Astrocyte of the spinal cord (primary cell): Measurements from ENCODE around the gene RPL27.

Source experiments
- DNase-seq: peaks from one replicate; pipeline ENCODE4 v3.0.0; 2011; ENCODE audit warnings: low read depth, low spot score
- H3K4me3 ChIP-seq: 2 replicates; pipeline ENCODE4 v1.5.1; 2011; ENCODE audit warnings: low read depth, mild to moderate bottlenecking, low read length, moderate library complexity
- in situ Hi-C: cut with HindIII; loops from 2 replicates; pipeline ENCODE4 v1.10.0; 2017; ENCODE audit warnings: low sequenced_read_pairs
- TF ChIP-seq, protein P1 (sequence below): IDR thresholded peaks from 2 replicates; pipeline ENCODE4 v1.5.1; 2012; ENCODE audit warnings: low read depth, mild to moderate bottlenecking, low read length, inconsistent platforms

The RPL27 gene

DNA sequence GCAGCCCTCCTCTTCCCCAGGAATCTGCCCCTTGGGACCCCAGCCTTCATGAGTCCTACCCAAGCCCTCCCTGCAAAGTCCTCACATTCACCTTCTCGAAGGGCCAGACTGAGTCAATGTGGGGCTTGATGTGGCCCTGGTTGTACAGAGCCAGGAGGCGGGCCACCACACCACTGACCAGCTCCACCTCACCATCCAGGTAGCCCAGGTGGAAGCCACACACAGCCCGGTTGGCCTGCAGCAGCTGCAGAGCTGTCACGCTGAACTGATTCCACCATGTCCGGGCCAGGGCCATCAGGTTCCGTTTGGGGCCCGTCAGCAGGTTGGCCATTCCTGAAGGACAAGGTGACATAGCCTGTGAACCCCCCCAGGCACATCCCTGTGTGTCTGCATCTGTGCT lies 18.0 kb downstream of the RPL27 start:
- in situ Hi-C loops, result no loop called here
- no peak overlapping the region for H3K4me3 ChIP-seq

DNA sequence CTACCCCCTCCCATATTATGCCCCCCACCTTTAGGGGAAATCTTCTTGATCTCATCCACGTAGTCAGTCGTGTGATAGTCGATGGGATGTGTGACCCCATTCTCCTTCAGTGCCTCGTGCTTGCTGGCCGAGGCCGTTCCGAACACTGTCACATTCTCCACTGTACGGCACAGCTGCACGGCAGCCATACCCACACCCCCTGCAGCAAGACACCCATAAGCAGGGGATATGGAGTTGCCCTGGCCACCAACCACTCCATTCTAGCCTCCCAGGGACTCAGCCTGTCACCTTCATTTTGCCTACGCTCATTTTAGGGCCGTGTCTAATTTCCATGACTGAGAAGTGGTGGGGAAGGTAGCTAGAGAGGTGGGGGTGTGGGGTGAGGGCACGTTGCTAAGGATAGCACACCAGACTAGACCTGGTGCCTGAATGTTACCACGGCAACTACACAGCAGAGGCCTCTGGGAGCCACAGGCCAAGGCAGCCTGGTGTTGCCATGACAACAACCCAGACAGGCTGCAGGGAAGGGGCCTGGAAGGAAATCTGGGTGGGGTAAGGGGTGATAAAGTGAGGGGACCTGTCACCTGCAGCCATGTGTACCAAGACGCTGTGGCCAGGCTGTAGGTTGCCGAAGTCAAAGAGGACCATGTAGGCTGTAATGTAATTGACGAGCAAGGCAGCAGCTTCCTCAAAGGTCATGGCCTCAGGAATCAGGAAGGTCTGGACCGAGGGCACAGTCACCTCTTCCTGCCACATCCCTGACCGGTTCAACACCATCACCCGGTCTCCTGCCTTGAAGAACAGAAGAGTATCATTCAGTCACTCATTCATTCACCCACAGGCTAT lies 20.0 kb downstream of the RPL27 start:
- peak; percentile 31 for DNase-seq

More for the DNA sequence above, 18.0 kb downstream of the RPL27 start:
- TF ChIP-seq, protein P1, sequence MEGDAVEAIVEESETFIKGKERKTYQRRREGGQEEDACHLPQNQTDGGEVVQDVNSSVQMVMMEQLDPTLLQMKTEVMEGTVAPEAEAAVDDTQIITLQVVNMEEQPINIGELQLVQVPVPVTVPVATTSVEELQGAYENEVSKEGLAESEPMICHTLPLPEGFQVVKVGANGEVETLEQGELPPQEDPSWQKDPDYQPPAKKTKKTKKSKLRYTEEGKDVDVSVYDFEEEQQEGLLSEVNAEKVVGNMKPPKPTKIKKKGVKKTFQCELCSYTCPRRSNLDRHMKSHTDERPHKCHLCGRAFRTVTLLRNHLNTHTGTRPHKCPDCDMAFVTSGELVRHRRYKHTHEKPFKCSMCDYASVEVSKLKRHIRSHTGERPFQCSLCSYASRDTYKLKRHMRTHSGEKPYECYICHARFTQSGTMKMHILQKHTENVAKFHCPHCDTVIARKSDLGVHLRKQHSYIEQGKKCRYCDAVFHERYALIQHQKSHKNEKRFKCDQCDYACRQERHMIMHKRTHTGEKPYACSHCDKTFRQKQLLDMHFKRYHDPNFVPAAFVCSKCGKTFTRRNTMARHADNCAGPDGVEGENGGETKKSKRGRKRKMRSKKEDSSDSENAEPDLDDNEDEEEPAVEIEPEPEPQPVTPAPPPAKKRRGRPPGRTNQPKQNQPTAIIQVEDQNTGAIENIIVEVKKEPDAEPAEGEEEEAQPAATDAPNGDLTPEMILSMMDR, result no peak
- no peak for DNase-seq

DNA sequence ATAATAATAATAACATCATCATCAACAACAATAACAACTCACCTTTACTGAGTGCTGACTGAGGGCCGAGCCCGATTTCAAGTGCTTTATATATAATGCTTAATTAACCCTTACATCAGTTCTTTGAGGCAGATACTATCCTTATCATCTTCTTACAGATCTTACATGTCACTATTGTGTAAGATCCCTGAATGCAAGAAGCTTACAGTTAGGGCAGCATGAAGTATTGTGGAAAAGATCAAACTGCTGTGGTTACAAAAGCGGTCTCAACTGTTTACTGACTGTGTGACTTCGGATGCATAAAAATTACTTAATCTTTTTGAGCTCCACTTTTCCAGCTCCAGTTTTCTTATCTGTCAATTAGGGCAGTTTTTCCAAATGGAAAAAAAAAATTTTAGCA lies 20.7 kb downstream of the RPL27 start:
- no peak overlapping the region for H3K4me3 ChIP-seq
- TF ChIP-seq, protein P1, result no peak
- in situ Hi-C loops, result no loop called here
- no peak for DNase-seq

More for the DNA sequence above, 20.0 kb downstream of the RPL27 start:
- H3K4me3 ChIP-seq, result no peak overlapping the region
- TF ChIP-seq, protein P1, result no peak
- in situ Hi-C loops, result no loop called here

DNA sequence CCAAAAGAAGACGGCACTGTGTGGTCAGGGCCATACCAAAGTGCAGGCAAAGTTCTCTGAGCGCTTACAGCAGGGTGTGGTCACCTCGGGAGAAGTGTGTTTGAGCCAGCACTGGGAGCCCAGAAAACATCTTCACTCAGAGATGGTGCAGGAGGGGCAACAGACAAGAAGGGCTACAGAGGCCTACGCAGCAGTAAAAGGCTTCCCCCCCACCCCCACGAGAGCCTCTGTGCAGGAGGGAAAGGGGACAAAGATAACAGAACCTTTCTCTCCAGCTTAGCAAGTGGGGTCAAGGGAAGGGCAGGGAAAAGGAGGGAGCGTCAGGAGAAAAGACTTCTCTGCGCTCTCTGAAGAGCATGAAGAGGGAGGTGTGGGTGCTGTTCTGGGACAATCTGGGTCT lies 21.2 kb downstream of the RPL27 start:
- H3K4me3 ChIP-seq, result peak overlapping the region; percentile 9
- TF ChIP-seq, protein P1, result no peak
- in situ Hi-C loops, result no loop called here
- no peak for DNase-seq

DNA sequence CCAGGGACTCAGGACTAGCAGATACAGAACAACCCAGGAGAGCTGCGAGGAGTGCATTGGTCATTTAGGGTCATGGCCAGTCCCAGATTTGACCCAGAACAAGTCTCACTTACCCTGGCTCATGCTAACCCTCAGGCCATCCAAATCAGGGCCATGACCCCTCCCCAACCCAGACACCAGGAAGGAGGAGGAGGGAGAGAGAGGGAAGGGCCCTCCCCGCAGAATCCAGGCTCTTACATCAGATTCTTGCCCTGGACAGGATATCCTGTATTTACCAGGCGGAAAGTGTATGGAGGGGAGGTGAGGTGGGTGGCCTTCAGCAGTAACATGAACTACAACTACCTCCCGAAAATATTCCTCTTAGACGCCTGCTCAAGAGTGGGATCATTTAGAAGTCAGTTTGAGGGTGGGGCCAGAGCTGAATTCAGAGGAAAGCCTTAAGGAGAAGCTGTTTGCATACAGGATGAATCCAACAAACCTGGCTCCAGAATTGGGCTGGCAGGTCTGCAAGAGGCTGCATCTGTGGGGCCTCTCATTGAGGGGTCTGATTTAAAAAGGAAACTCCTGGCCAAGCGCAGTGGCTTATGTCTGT lies 21.9 kb downstream of the RPL27 start:
- in situ Hi-C loops, result no loop called here
- TF ChIP-seq, protein P1, result no peak
- H3K4me3 ChIP-seq, result no peak overlapping the region
- DNase-seq, result no peak

DNA sequence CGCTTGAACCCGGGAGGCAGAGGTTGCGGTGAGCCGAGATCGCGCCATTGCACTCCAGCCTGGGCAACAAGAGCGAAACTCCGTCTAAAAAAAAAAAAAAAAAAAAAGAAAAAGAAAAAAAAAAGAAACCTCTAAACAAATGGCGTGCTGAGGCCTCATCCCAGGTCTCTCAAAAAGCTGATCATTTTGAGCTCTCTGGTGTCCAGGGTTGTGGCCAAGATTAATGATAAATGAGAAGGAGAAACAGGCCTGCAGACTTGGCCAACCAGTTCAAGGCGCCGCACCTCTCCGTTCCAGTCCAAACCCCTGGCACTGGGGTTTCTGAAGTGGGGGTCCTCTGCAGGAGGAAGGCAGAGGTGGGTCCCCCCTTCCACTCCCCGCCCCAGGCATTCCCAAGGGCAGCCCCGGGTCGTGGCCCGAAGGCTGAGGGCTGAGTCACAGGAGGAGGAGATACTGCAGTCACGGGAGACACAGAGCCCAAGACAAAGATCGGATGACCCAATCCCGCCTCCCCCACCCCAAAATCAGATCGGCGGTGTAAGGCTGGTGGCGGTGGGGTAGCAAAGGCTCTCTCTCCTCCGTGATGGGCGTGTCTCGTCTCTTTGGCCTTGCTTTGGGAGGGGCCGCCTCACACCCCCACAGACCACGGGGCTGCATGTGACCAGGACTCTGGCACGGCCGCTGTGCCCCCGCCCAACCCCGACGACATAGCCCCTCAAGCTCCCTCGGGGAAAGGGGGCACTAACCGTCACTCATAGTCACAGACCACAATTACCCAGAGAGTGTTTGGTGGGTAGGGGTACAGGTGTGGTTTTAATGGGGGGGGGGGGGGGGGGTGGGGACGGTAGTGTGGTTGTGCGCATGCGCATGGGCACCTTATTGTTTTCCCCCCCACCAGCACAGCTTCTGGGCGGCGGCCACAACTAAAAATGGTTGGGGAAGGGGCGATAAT lies 22.8 kb downstream of the RPL27 start:
- DNase-seq, result peak; percentile 55
- peak overlapping the region; percentile 94 for H3K4me3 ChIP-seq
- TF ChIP-seq, protein P1, result no peak

More for the DNA sequence above, 22.8 kb downstream of the RPL27 start:
- in situ Hi-C loops, result no loop called here
